Left renal pelvis (tissue), 4 donors: ENCODE results near the gene RTKN. TPM values are rescaled to one million over a fixed set of nuclear protein-coding genes. Genes with fewer than 3 reads are reported as not detected.
"Not testable (repeated sequence)": the region's sequence is repeated elsewhere in the genome, so short reads cannot be mapped to it uniquely, and the experiment has no call there.

Experiments used
- DNase-seq, 4 donors: peaks; one replicate each; pipeline ENCODE4 v3.0.0-alpha.2; 2013; ENCODE audit warnings: low read depth in 4 of 4, low spot score in 3 of 4
- polyA plus RNA-seq, 4 donors: library from polyadenylated mRNA; unstranded; fragments of 120-200 nt; gene quantifications; one replicate each; pipeline ENCODE4 v1.2.1, GENCODE V29; 2013; ENCODE audit not compliant: insufficient read length in 4 of 4

The RTKN gene
- polyA plus RNA-seq, 4 donors, result 36.1 to 85.3 (median 56.9) TPM

GRCh38 chr2:74461187-74462053 lies 19.7 kb upstream of the RTKN start:
- no peak for DNase-seq

GRCh38 chr2:74460187-74460586 lies 18.4 kb upstream of the RTKN start:
- not testable (repeated sequence) for DNase-seq

- not testable (repeated sequence) for DNase-seq
Measured at GRCh38 chr2:74459503-74460118, 17.9 kb upstream of the RTKN start.

- no peak for DNase-seq
Measured at GRCh38 chr2:74458938-74459363, 17.2 kb upstream of the RTKN start.

- peak; percentile 100 for DNase-seq
Measured at GRCh38 chr2:74458132-74458937, 16.6 kb upstream of the RTKN start, which contains the start of gene WBP1. TSS of gene WBP1 (plus strand) at chr2:74458438. CDS start at chr2:74458603, 165 bp downstream.

- peak in 1 of 4 donors; percentile 38 for DNase-seq
Measured at GRCh38 chr2:74457549-74458131, 15.9 kb upstream of the RTKN start.

- DNase-seq, result no peak
Measured at GRCh38 chr2:74457129-74457548, 15.4 kb upstream of the RTKN start.

- peak; percentile 96 to 99 (median 98) for DNase-seq
Measured at GRCh38 chr2:74454654-74455511, 13.1 kb upstream of the RTKN start, which contains the start of gene INO80B. TSS of gene INO80B (plus strand) at chr2:74455087. CDS start at chr2:74455117, 30 bp downstream.

GRCh38 chr2:74450570-74451190 lies 8.9 kb upstream of the RTKN start:
- DNase-seq, result no peak

GRCh38 chr2:74448771-74449170 lies 7.0 kb upstream of the RTKN start:
- DNase-seq, result no peak

- no peak for DNase-seq
Measured at GRCh38 chr2:74447230-74447999, 5.7 kb upstream of the RTKN start.

- DNase-seq, result no peak
Measured at GRCh38 chr2:74444498-74445318, 3.0 kb upstream of the RTKN start.

GRCh38 chr2:74442483-74443297 lies 953 bp upstream of the RTKN start:
- DNase-seq, result not testable (repeated sequence)

- no peak for DNase-seq
Measured at GRCh38 chr2:74441170-74441689, 507 bp downstream of the RTKN start.

GRCh38 chr2:74440378-74441169 lies 1.2 kb downstream of the RTKN start:
- DNase-seq, result peak in 2 of 4 donors; percentile 82 to 85
